CD4-positive, alpha-beta T cell treated with Interleukin-4 for 4 hours (primary cell): Measurements from ENCODE around the gene NLRP3.
A peak's percentile ranks its signal among the peaks of the same experiment; 100 is the strongest.
"Not testable (repeated sequence)": the region's sequence is repeated elsewhere in the genome, so short reads cannot be mapped to it uniquely, and the experiment has no call there.

Source experiments
- DNase-seq: peaks from one replicate; pipeline ENCODE4 v3.0.0-alpha.2; 2020

The NLRP3 gene

DNA sequence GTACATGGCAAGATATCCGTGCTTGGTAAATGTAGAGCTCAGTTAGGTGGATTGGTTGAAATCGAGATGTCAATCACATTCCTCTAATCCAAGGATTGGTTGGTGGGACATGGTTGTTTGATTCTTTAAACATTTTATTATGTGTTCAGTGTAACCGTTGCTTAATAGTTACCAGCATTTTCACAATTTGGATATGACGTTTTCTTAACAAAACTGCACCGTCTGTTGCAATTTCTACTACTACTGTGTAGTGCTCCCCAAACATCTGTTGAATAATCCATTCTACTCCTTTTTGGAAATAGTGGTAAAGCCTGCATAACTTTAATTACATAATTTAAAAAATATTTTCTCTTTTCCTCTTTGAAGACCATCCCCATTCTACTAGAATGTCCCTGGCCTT lies 25.6 kb downstream of the NLRP3 start:
- DNase-seq, result no peak

DNA sequence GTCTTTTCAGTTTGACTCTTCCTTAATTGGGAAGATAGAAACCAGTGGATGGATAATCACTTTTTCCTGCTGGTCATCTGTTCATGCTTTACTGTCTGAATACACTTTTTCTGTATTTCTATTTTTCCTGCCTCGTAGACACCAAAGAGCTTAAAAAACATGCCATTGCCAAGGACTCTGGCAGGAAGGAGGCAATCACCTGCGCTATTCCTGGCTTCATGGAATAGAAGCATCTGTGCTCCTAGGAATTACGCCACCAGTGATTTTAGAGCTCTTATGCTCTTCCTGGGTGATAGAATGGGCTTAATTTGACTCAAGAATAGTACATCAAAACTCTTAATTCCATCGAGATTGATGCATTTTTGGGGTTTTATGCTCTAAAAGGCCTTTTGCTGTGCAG lies 26.2 kb downstream of the NLRP3 start:
- no peak for DNase-seq

DNA sequence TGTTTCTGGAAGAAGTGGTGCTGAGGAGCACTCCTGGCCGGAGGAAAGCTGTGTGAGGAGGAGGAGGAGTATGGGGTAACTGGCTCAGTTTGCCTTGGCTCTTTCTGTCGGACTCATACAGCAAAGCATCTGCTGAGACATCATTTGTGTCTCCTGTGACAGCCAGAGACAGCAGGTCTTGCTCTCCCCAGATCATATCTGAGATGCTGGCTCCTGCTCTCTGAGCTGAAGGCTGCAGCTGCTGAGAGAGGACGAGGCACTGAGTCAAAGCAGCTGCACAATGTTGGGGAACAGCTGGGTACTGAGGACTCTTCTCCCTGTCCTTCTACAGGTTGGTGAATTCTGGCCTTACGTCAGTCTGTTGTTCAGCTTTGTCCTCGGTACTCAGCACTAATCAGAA lies 27.7 kb downstream of the NLRP3 start:
- DNase-seq, result no peak

DNA sequence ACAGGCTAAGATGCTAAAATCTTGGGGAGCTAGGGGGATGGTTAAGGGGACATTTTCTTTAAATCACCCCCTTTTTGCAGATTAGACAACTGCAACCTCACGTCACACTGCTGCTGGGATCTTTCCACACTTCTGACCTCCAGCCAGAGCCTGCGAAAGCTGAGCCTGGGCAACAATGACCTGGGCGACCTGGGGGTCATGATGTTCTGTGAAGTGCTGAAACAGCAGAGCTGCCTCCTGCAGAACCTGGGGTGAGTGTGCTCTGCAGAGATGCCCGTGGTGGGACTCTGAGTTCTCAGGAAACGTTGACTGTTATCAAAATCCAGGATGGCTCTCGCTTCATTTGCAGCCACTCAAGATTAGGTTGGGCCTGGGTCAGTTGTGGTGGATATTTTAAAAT lies 28.6 kb downstream of the NLRP3 start:
- DNase-seq, result no peak

GRCh38 chr1:247445526-247446356 lies 29.8 kb downstream of the NLRP3 start:
- peak; percentile 11 for DNase-seq

DNA sequence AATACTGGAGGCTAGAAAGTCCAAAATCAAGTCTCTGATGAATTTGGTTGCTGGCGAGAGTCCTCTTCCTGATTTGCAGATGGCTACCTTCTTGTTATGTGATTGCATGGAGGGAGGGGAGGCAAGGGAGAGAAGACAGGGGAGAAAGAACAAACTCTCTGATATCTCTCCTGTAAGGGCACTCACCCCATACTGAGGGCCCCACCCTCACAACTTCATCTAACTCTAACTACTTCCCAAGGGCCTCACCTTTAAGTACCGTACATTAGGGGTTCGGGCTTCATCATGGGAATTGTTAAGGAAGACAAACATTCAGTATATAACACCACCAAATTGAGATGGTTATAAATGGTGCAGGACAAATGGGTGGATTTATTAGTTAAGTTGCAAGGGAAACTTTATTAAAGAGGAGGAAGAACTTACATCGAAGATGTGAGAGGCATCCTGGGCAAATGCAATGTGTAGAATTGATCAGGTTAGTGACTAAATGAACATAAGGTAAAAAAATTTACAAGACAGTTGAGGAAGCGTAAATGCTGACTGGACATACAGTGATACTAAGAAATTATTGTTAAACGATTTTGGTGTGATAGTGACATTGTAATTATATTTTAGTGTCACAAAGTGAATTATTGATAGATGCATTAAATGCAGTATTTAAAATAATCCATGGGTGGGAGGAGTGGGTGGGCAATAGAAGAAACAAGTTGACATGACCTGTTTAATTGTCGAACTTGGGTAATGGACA lies 31.4 kb downstream of the NLRP3 start:
- DNase-seq, result no peak

GRCh38 chr1:247448107-247448791 lies 32.3 kb downstream of the NLRP3 start:
- DNase-seq, result no peak

DNA sequence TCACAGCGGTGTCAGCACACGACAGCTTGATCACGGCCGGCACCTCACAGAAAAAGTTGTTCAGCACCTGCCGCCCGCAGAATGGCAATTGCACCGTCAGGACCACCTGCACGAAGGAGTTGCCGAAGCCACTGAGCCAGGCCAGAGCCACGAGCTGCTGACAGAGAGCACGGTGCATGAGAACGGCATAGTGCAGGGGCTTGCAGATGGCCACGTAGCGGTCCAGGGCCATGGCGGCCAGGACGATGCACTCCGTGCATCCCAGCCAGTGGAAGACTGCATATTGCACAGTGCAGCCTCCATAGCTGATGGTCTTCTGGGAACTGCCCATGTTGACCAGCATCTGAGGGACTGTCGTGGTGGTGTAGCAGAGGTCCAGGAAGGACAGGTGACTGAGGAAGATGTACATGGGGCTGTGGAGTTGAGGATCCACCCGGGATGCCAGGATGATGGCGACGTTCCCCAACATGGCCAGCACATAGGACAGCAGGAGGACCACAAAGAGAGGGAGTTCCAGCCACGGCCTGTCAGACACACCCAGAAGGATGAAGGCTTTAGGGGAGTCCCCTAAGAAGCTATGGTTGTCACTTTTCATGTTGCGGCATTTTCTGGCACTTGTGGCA lies 35.5 kb downstream of the NLRP3 start:
- no peak for DNase-seq

DNA sequence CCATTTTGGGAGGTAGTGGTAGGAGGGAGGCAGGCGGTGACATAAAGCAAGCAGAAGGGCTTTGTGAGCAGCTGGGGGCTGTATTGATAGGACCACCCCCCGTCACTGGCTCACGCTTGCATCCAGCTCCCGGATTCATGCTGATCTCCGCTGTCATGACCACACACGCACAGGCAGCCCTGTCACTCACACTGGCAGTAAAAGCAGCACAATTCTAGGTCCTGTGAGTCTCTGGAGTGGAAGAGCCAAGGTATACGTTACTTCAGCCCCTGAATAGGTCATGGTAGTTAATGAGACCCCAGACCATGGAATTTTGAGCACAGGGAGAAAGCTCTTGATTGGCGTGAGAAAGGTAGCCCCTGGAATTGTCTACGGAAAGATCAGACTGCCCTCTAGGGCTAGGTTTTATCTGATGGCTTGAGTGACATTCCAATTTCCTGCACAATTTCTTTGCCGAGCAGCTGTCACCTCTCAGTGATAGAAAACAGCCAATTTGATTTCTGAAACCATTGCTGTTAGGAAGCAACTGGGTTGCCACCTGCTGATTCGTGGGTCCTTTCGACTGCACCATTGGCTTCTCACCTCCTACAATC lies 36.6 kb downstream of the NLRP3 start:
- no peak for DNase-seq

DNA sequence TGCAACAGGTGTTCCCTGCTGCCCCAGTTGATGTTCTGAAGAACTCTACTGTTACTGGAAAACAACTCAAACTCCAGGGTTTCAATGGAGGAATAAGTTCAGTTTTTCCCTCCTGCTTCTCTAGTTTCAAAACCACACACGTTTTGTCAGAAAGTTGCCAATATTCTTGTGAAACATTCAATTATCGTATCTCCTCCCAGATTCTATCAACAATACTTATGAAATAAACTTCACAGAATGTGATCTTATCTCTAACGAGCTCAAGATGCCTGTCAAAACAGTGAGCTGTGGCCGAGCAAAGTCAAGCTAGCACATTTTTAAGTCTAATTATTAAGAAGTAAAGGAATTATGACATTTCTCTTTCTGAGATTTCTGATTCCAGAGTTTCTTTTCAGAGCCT lies 37.3 kb downstream of the NLRP3 start:
- no peak for DNase-seq

GRCh38 chr1:247453997-247454396 lies 38.0 kb downstream of the NLRP3 start:
- no peak for DNase-seq

DNA sequence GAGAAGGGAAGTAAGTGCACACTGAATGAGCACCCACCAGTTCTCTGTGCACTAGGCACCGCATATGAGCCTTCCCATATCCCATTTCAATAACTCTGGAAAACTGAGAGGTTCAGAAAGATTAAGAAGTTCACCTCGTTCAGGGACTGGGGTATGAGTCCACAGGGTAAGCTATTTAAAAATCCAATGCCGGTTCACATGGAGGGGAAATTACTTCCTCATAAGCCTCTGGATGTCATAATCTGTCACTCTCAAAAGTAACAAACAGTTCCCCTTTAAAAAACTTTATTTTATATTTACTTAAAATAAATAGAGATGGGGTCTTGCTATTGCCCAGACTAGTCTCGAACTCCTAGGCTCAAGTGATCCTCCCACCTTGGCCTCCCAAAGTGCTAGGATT lies 40.0 kb downstream of the NLRP3 start:
- no peak for DNase-seq

DNA sequence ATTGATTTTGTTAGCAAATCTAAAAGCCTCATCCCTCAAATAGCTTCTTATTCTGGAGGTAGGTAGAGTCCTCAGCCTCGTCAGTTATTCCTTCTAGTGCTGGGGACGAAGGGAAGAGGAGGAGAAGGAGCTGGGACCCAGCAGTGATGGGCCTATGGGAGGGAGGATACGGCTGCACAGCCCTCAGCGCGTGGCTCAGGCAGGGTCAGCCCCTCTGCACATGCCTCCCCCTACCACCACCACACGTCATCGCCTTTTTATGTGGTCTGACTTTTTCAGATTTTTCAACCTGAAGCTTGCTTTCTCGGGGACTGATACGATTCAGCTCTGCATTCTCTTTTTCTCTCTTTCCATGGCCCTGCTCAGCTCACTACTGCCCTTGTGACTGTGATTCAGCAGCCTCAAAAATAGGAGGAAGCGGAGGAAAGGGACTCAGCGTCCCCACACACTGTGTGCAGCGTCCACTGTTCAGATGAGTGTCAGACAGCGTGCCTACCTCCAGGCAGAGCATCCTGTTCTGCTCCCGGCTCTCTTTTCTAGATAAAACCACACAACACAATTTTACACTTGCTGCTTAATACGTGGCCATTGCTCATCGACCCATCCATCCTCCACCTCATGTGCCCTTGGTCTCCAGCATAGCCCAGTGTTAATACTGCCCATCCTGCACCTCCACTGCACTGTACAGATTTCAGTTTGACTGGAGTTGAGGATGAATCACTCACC lies 41.1 kb downstream of the NLRP3 start:
- DNase-seq, result no peak

GRCh38 chr1:247459507-247459906 lies 43.5 kb downstream of the NLRP3 start:
- no peak for DNase-seq

GRCh38 chr1:247465796-247466195 lies 49.8 kb downstream of the NLRP3 start:
- DNase-seq, result no peak

DNA sequence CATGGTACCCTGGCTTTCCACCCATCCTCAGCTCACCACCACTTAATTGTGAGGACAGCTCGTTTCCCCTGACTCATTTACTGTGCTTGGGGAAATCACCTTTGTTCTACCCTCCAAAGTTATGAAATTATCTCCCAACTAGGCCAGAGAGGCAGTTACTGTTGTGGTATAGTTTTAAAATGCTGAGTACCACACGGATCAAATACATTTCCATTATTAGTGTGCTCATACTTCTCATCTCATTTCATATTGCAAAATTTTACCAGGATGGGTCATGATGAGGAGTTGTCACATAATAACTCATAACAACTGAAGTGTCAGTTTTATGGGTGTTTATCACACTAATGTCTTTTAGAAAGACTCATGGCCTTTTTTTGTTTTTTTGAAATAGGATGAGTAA lies 51.2 kb downstream of the NLRP3 start:
- no peak for DNase-seq

- no peak for DNase-seq
These were observed 52.6 kb downstream of the NLRP3 start for GRCh38 chr1:247468481-247469140.

GRCh38 chr1:247469141-247469535 lies 53.2 kb downstream of the NLRP3 start:
- no peak for DNase-seq

GRCh38 chr1:247470942-247471429 lies 55.0 kb downstream of the NLRP3 start:
- not testable (repeated sequence) for DNase-seq

DNA sequence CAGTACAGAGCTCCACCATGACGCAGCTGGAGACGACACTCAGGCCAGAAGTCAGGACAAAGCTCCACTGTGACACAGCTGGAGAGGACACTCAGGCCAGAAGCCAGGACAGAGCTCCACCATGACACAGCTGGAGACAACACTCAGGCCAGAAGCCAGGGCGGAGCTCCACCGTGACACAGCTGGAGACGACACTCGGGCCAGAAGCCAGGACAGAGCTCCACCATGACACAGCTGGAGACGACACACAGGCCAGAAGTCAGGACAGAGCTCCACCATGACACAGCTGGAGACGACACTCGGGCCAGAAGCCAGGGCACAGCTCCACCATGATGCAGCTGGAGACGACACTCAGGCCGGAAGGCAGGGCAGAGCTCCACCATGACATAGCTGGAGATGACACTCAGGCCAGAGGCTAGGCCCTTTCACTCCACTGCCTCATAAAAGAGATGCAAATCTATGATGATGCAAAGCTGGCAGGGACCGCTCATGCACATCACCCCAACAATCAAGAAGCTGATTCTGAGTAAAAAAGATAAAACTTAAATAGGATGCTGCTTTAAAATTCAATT lies 55.6 kb downstream of the NLRP3 start:
- no peak for DNase-seq

DNA sequence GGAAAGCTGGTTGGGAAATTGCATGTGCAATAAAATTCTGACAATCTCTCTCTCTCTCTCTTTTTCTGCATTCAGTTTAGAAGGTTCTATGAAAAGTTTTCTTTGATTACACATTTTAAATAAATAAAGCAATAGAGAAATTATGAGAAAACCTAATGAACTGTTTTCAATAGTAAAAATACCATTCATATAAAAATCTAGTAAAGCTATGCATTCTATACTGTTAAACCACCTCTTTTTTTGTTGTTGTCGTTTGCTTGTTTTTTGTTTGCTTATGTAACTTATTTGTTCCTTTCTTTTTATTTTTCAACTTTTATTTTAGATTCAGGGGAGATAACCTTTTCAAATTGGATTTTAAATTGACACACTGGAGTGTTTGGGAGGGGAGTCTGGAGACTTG lies 56.1 kb downstream of the NLRP3 start:
- no peak for DNase-seq
